ENCODE data around the gene CCDC178. TPM values are rescaled to one million over a fixed set of nuclear protein-coding genes. Genes with fewer than 3 reads are reported as not detected.

The CCDC178 gene
- total RNA-seq, 4 donors from 2014 or later = not detected

GRCh38 chr18:33101316-33101715 is 339.2 kb downstream of the CCDC178 start:
- no peaks in the 10 kb centered on the region for H3K9me3 ChIP-seq
- no peak overlapping the region for H3K27ac ChIP-seq
- no peak for DNase-seq
- H3K36me3 ChIP-seq = no peaks in the 10 kb centered on the region
- TF ChIP-seq CTCF (IDR thresholded peaks at IDR 0.05) = no peak
- no peak for TF ChIP-seq POLR2A (IDR thresholded peaks at IDR 0.05)
- H3K27me3 ChIP-seq = no peaks in the 10 kb centered on the region
- no peaks in the 10 kb centered on the region for H3K4me1 ChIP-seq
- H3K4me3 ChIP-seq = no peak overlapping the region

DNA sequence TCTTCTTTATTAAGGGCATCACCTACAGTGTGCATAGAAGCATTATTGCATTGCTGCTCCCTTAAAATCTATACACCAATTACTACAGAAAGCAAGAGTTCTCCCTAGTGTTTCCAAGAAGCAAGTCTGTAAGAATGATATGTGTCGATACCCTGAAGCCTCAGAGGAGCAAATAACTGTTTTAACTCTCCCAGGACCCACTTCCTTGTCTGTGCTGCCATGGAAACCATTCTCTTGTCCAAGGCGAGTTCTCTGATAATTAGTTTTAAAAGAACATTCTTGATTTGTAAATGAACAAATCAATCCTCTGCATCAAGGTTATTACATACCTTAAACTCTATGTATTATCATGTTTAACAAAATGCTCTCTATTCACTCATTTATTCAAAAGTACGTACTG is 340.9 kb downstream of the CCDC178 start:
- DNase-seq = no peak
- TF ChIP-seq CTCF (IDR thresholded peaks at IDR 0.05) (no peak), POLR2A (IDR thresholded peaks at IDR 0.05) (no peak)
- Histone ChIP-seq H3K27ac (no peak overlapping the region), H3K36me3 (no peaks in the 10 kb centered on the region), H3K9me3 (no peaks in the 10 kb centered on the region), H3K27me3 (no peaks in the 10 kb centered on the region), H3K4me1 (no peaks in the 10 kb centered on the region), H3K4me3 (no peak overlapping the region)

- Histone ChIP-seq H3K36me3 (no peaks in the 10 kb centered on the region), H3K4me3 (no peak overlapping the region), H3K9me3 (no peaks in the 10 kb centered on the region), H3K27ac (no peak overlapping the region), H3K4me1 (no peaks in the 10 kb centered on the region), H3K27me3 (no peaks in the 10 kb centered on the region)
- TF ChIP-seq POLR2A (IDR thresholded peaks at IDR 0.05) (no peak), CTCF (IDR thresholded peaks at IDR 0.05) (no peak)
- no peak for DNase-seq
Measured at GRCh38 chr18:33097126-33097525, 343.4 kb downstream of the CCDC178 start.

DNA sequence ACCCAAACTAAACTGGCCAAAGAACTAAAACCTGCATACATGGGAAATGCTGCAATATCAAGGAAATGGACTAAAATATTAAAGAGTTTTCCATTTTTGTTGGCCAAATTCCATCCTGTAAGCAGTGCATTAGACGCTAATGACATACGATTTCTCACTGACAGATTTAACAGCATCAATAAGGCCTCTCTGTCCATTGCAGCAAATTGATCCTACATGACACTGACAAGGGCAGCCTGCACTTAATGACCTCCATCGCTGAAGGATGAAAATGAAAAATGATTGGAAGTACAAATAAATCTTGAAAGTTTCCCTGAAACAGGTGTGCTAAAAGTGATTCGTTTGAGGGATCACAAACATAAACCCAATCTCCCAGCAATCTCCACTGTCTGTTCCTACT is 350.1 kb downstream of the CCDC178 start:
- Histone ChIP-seq H3K4me3 (no peak overlapping the region), H3K27ac (no peak overlapping the region), H3K9me3 (no peaks in the 10 kb centered on the region), H3K27me3 (no peaks in the 10 kb centered on the region), H3K4me1 (no peaks in the 10 kb centered on the region), H3K36me3 (no peaks in the 10 kb centered on the region)
- no peak for DNase-seq
- TF ChIP-seq POLR2A (IDR thresholded peaks at IDR 0.05) = no peak

- Histone ChIP-seq H3K27ac (no peak overlapping the region), H3K36me3 (no peaks in the 10 kb centered on the region), H3K4me3 (no peak overlapping the region), H3K4me1 (no peaks in the 10 kb centered on the region), H3K9me3 (no peaks in the 10 kb centered on the region), H3K27me3 (no peaks in the 10 kb centered on the region)
- DNase-seq = no peak
- TF ChIP-seq POLR2A (IDR thresholded peaks at IDR 0.05) = no peak
- TF ChIP-seq CTCF (IDR thresholded peaks at IDR 0.05) = no peak
Measured at GRCh38 chr18:33076601-33077000, 363.9 kb downstream of the CCDC178 start.

- no peaks in the 10 kb centered on the region for H3K4me1 ChIP-seq
- no peak for TF ChIP-seq POLR2A (IDR thresholded peaks at IDR 0.05)
- no peak for TF ChIP-seq CTCF (IDR thresholded peaks at IDR 0.05)
Measured at GRCh38 chr18:33074125-33074524, 366.4 kb downstream of the CCDC178 start.

More at GRCh38 chr18:33074125-33074524, 366.4 kb downstream of the CCDC178 start:
- Histone ChIP-seq H3K27ac (no peak overlapping the region), H3K36me3 (no peaks in the 10 kb centered on the region), H3K9me3 (no peaks in the 10 kb centered on the region), H3K4me3 (no peak overlapping the region), H3K27me3 (no peaks in the 10 kb centered on the region)
- DNase-seq = no peak
